Measurements from ENCODE around the gene PGM5.

- TF ChIP-seq POLR2A (IDR thresholded peaks at IDR 0.05), result no peak
- TF ChIP-seq, protein P1, sequence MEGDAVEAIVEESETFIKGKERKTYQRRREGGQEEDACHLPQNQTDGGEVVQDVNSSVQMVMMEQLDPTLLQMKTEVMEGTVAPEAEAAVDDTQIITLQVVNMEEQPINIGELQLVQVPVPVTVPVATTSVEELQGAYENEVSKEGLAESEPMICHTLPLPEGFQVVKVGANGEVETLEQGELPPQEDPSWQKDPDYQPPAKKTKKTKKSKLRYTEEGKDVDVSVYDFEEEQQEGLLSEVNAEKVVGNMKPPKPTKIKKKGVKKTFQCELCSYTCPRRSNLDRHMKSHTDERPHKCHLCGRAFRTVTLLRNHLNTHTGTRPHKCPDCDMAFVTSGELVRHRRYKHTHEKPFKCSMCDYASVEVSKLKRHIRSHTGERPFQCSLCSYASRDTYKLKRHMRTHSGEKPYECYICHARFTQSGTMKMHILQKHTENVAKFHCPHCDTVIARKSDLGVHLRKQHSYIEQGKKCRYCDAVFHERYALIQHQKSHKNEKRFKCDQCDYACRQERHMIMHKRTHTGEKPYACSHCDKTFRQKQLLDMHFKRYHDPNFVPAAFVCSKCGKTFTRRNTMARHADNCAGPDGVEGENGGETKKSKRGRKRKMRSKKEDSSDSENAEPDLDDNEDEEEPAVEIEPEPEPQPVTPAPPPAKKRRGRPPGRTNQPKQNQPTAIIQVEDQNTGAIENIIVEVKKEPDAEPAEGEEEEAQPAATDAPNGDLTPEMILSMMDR (IDR thresholded peaks at IDR 0.05), result no peak
Measured at GRCh38 chr9:68548241-68548640, 191.8 kb downstream of the PGM5 start.
